GM21360 (cell line): ENCODE data around the gene SLC39A2.
"Not testable (repeated sequence)": the region's sequence is repeated elsewhere in the genome, so short reads cannot be mapped to it uniquely, and the experiment has no call there.

Experiments used
- ATAC-seq: cut with Tn5 transposase; IDR thresholded peaks from one replicate; pipeline ENCODE4 v1.9.1; 2021; ENCODE audit warnings: mild to moderate bottlenecking, moderate library complexity; ENCODE audit not compliant: unreplicated experiment

The SLC39A2 gene, protein sequence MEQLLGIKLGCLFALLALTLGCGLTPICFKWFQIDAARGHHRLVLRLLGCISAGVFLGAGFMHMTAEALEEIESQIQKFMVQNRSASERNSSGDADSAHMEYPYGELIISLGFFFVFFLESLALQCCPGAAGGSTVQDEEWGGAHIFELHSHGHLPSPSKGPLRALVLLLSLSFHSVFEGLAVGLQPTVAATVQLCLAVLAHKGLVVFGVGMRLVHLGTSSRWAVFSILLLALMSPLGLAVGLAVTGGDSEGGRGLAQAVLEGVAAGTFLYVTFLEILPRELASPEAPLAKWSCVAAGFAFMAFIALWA

DNA sequence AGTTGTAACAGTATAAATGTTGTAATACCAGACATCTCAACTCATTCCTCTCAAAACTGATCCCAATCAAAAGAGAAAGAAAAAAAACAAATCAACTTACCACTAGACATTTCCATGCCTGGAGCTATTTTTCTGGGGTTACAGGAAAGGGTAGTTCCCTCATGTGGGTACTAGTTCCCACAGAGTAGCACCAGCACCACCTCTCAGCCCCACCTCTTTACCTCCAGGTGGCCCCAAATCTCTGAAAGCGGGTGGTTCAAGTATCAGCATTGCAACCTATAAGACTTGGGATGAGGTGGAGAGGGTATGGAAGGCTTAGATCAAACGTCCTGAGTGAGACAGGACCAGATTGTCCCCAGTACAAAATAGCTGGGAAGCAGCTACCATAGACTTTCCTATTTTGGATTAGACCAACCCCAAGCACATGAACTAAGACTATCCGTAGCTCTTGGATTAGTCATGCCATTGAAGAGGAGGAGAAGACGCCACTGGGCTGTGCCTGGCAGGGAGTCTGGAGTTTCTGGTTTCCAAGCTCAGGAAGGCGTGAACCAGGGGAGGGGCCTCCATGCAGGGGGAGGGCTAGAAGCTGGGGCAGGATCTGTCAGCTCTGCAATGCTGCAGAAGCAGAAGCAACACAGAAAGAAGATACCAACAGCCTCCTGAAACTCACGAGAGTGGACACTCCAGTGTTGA lies at the start of gene SLC39A2:
Gene SLC39A2, plus strand, starts transcription at position 620 of the 693 bp plus-strand sequence. CDS start 154 bp downstream, outside the sequence.
- ATAC-seq, result no peak

DNA sequence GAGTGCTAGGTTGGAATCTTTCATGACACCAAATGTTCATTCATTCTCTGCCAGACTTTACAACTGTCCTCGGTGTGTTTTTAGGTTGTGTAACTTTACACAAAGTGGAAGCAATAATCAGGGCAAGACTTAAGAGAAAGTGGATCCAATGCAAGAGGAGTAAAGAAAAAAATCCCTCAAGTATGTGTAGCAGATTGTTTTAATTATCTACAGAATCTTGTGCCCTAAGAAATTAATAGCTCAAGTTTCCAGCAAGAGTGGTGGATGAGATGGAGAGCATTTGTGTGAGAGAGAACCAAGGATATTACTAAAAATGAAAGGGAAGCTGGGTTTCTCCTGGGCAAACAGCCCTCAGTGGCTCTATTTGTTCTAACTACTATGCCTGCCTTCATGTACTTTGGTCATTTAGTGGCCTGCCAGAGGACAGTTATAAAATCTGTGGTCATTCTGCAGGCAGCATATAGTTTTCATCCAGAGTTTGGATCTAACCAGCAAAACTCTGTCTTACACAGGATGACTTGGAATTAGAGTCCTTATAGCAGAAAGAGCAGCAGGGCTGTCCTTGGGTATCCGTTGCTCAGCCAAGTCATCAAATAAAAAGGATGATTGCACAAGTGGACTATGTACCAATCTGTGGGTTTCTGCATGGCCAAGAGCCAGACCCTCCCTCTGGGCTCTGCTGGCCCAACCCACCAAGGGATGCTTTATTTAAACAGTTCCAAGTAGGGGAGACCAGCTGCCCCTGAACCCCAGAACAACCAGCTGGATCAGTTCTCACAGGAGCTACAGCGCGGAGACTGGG lies 44.2 kb upstream of the SLC39A2 start, which contains the start of gene RNASE2:
Gene RNASE2, plus strand, starts transcription at position 752 of the 802 bp plus-strand sequence. CDS start 285 bp downstream, outside the sequence.
- not testable (repeated sequence) for ATAC-seq

DNA sequence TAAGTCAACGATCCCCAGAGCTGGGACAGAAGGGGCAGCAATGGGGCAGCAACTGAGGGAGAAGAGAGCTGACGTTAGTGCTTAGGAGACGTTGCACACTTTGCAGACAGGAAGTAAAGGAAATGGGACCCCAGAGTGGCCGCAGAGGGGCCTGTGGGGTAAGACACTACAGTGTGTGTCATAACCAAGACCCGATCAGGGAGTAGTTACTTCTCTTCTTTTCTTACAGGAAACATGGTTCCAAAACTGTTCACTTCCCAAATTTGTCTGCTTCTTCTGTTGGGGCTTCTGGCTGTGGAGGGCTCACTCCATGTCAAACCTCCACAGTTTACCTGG lies 43.6 kb upstream of the SLC39A2 start:
- ATAC-seq, result not testable (repeated sequence)

DNA sequence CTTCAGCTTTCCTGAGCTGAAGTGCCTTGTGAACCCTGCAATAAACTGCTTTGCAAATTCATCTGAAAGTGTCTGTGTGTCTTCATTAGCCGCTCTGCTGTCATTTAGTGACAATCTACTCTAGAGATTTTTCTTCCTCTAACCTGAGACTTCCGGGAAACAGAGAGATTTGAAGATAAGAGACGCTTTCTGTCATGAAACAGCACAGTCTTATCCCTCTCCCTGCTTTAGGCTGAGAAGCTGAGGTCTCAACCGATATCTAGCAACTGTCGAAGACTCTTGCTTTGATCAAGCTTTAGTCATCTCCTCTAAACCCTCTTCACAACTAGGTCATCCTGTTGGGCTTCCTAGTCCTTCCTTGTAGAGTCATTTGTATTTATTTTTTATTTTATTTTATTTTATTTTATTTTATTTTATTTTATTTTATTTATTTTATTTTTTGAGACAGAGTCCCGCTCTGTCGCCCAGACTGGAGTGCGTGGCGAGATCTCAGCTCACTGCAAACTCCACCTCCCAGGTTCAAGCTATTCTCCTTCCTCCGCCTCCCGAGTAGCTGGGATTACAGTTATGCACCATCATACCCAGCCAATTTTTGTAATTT lies 42.6 kb upstream of the SLC39A2 start:
- no peak for ATAC-seq

DNA sequence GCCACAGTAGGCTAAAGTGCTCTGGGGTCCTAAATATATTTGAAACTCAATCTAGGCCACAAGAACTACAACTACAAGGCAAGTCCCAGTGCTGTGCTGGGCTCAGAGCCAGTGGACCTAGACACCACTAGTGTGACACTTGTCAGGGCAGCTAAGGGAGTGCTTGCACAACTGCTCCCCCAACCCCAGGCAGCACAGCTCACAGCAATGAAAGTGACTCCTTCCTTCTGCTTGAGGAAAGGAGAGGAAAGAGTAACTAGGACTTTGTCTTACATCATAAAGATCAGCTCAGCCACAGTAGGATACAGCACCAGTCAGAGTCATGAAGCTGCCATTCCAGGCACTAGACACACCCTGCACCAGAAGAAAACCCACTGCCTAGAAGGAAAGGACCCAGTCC lies 40.1 kb upstream of the SLC39A2 start:
- not testable (repeated sequence) for ATAC-seq

DNA sequence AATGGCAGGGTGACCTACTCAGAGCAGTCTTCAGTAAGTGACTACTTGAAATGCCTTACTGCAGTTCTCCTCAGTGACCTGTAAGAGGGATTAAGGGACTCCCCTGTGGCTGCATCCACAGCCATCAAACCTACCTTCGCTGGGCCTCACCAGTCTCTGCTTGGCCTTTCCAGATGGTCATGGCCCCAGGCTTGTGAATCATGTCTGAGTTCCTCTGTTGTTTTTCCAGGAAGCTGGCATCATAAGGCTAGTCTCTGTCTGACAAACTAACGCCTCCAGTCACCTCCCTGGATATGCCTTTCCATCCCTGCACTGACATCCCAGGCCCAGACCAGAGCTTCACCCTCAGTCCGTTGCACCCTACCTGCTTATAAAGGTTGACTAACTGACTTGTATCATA lies 29.8 kb upstream of the SLC39A2 start:
- no peak for ATAC-seq

DNA sequence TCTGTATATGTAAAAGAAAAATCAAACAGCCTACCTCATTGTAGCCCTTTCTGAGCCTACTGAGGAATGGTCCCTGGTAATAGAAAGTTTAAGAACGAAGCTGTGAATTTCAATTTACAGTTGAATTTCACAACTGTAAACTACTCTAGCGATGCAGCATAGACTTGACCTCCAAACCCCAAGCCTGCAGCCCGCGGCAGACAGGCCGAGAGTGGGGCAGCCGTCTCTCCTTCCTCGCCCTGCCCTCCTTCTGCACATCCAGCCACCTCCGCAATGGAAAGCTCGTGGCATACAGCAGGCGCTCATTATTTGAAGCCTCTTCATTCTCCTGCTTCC lies 28.5 kb upstream of the SLC39A2 start:
- ATAC-seq, result peak; percentile 18

DNA sequence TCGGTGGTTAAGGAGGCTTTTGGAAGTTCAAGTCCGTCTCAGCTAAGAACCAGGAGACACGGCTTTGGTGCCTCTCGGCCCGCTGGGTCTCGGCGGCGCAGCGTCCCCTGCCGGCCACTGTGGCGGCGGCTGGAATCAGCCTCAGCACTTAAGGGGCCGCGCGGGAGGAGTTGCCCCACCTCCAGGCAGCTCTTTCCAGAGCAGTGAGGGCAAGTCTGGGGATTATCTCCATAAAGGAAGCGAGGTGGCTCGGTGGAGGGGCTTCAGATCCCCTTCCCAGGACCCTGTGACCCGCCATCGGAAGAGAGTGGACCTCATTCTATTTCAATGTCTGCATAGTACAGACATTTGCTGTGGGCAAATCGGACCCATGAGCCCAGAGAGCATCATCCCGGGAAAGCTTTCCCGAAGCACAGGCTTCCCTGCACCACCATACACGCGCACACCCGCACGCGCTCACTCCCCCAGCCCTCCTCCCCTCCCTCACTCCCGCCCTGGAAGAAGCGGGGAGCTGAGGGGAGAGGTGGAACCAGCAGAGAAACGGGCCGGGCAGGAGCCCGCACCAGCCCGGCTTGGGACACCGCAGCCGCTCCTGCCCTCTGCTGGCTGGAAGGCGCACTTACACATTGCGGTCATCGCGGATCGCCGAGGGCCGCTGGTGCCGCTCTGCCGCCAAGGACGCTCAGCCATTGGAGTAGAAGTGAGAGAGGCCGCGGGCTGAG lies 27.9 kb upstream of the SLC39A2 start:
- ATAC-seq, result peak; percentile 88

DNA sequence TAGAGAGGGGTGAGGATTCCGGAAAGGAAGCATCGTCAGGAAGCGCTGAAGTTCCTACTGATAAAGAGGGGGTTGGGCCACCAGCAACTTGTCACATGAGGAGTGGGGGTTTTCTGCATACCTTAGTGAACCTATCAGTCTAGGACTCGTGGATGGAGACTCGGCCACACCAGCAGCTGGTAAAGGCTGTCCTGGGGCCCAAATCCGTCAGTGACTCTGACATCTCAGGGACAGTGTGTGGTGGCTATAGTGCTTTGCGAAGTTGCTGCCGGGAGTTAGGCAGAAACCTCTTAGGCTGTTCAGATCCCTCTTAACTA lies 27.4 kb upstream of the SLC39A2 start:
- peak; percentile 20 for ATAC-seq

DNA sequence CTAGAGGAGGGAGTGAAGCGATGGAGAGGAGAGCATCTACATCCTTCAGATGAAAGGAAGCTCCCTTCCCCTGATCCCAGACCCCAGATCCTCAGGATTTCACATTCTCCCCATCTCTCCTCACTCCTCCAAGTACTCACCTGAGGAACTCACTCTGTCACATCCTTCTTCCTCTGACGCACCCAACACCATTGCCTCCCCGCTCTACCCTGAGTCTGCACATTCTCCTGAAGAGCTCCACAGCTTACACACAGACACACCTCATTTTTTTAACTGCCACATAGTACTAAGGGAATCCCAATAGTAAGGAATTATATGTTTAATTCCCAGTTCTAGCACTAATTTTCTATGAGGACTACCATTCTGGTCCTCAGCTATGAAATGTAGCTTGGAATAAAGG lies 25.6 kb upstream of the SLC39A2 start:
- no peak for ATAC-seq

DNA sequence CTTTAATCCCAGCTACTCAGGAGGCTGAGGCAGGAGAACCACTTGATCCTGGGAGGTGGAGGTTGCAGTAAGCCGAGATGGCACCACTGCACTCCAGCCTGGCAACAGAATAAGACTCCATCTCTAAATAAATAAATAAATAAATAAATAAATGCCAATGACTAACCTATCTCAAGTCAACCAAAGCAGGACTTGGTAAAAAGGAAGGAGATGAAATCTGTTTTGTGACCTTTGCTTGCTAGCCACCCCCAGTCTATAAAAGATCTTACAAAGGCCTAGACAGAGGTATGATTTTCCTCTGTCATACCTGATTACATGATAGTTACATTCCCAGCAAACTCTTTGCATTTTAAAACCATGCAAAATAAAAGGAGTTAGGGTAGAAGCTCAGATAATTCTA lies 22.8 kb upstream of the SLC39A2 start:
- no peak for ATAC-seq

DNA sequence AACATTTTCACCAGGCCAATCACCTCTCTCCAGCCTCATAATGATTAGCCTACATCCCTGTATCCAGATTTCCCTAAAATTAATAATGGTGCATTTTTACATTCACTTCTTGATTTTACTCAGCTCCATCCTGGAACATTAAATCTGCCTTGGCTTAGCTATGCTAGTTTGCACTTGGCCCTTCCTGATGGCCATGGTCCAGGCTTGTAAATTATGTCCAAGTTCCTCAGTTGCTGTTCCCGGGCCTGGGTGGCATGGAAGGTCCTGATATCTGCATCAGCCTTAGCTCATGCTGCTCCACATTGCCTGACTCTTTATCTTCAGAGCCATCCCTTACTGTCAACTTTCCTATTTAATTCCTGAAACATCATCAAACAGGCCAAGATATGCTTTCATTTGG lies 20.4 kb upstream of the SLC39A2 start:
- no peak for ATAC-seq

DNA sequence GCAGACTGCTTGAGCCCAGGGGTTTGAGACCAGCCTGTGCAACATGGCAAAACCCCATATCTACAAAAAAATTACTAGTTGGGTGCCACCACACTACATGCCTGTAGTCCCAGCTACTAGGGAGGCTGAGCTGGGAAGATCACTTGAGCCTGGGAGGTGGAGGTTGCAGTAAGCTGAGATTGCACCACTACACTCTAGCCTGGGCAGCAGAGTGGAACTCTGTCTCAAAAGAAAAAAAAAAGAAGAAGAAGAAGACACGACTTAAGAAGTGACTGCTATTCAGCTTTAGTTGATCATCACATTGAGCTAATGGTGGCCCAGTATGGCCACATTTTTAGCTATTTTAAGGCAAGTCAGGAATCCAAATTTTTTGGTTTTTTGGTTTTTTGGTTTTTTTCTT lies 18.2 kb upstream of the SLC39A2 start:
- no peak for ATAC-seq

DNA sequence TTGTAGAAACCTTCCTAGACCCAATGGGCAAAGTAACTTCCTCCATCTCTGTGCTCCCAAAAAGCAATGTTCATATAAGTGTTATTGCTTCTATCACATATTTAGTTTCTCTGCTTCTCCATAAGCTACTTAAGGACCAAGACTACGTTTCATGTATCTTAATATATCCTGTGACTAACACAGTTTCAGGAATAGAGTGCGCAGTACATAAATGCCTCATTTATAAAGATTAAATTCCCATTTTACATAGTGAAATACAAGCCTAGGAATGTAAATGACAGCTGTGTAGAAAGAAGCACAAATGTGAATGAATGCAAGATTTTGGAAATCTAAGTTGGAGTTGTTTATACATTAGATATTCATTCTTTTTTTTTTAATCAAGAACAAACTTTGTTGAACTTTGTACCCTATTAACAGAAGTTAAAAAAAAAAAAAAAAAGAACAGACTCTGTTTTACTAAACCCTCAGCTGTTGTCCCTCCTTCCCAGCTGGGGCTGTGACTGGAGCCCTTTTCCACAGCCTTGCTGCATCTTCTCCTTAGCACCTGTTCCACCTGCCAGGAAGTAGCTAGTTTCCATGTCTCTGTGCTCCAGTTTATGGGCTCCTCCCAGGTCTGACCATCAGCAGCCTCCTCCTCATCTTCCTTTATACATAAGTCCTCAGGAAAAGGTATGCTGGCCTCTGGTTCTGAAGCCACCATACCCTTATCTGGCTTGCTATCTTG lies 16.3 kb upstream of the SLC39A2 start:
- ATAC-seq, result no peak

DNA sequence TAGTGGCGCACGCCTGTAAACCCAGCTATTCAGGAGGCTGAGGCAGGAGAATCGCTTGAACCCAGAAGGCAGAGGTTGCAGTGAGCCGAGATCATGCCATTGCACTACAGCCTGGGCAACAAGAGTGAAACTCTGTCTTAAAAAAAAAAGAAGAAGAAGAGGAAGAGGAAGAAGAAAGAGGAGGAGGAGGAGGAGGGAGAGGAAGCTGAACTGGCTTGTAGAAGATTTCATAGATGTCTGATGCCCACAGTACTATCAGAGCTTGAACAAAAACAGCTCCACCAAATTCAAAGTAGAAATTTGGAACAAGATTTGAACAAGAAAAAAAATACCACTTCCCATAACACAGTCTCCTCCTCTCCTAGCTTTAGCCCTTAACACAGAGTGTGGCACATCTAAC lies 13.4 kb upstream of the SLC39A2 start:
- ATAC-seq, result not testable (repeated sequence)

DNA sequence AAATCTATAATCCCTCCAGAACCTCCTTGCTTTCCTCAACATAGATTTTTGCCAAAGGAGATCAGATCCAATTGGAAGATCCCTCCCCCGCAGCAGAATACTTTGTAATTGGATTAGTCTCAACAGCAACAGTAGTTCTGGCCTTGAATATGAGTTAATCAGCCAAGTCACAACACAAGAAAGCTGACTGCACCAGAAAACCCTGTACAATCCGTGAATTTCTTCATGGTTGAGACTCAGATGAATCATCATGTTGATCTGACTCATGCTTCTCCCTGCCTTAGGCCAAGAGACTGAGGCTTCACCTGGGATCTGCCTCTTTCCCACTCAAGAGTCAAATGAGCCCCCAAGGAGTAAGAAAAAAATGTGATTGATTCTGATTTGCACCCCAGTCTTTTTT lies 12.3 kb upstream of the SLC39A2 start:
- ATAC-seq, result no peak

DNA sequence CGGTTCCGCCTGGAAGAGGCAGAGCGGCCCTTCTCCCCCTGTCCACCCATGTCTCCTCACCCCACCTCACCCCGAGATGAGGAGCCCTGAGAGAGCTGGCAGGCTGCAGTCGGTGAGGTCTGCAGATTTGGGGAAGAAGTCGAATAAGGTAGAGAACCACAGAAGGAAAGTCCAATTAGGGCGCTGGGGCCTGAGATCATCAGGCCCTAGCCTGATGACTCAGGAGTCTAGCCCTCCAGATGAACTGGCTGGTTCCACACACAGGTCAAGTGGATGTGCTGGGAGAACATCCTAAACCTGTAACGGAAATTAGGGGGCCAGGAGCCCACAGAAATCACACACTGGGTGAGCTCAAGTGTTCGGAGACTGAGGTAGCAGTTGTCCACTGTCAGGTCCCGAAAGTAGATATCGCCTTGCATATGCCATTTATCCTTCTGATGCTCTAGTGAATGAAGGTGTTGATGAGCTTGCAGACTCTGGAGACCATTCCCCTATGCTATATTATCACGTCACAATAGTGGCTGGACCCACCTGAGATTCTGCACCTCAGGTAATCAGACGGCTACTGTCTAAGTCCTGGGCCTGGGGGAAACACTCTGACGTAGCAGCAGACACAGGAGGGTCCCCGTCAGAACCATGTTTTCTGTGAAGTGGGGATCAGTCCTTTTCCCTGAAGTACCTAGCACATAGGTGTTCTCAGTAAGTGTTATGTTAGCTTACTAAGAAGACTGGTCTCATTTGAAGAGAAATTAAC lies 10.2 kb upstream of the SLC39A2 start:
- no peak for ATAC-seq

DNA sequence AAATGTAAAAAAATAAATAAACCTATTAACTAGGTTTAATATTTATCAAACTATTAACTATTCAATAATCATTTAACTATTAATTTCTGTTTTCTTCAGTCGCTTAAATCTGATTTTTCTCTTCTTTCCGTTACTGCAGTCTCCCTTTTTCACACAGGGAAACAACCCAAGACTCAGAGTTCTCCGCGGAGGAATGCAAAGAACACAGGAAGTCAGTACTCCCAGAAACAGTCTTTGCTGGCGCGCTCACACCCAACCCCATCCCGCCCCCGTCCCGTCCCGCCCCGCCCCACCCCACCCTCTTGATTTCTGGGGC lies 9.7 kb upstream of the SLC39A2 start:
- no peak for ATAC-seq

DNA sequence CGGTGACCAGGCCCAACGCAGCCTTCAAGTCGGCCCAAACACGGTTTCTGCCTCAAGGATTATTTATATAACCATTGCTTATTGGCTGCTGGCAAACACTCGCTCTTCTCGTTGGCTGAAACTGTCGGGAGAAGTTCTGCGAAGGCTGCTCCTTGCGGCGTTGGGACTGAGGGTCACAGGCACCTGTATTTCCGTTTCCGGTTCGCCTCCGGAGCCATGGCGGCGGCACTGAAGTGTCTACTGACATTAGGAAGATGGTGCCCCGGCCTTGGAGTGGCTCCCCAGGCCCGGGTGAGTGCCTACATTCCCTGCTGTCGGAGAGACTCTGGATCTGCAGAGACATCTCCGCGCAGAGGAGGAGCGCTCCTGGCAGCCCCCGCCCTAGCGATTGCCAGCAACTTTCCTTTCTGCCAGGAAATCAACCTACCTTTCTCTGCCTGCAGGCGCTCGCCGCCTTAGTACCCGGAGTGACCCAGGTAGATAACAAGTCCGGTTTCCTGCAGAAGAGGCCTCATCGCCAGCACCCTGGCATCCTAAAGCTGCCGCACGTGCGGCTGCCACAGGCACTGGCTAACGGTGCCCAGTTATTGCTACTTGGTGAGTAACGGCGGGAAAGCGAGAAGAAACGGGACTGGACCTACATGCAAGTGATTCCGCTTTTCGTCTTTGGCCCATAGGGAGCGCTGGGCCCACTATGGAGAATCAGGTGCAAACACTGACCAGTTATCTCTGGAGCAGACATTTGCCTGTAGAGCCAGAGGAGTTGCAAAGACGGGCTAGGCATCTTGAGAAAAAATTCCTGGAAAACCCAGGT lies 9.1 kb upstream of the SLC39A2 start, which contains the start of gene METTL17:
Gene METTL17, plus strand, starts transcription at position 194 of the 814 bp plus-strand sequence. Its CDS starts 23 bp downstream, at position 217.
- ATAC-seq, result peak; percentile 90
